SK-N-MC (cell line): ENCODE results near the gene COG5.

ENCODE experiments used
- EZH2 ChIP-seq: fragments of 200-600 bp; sonication (generic); IDR thresholded peaks from one replicate; pipeline ENCODE4 v1.6.1; 2017; ENCODE audit warnings: antibody characterized with exemption
- FOXP2 ChIP-seq: optimal IDR thresholded peaks from 2 replicates; pipeline ENCODE3; 2011; ENCODE audit warnings: mild to moderate bottlenecking, moderate library complexity; ENCODE audit not compliant: insufficient read depth; ENCODE audit errors: extremely low read length, control extremely low read depth
- POLR2AphosphoS5 ChIP-seq: IDR thresholded peaks from 2 replicates; pipeline ENCODE4 v1.6.1; 2012; ENCODE audit warnings: mild to moderate bottlenecking, low read depth, low read length, borderline replicate concordance

DNA sequence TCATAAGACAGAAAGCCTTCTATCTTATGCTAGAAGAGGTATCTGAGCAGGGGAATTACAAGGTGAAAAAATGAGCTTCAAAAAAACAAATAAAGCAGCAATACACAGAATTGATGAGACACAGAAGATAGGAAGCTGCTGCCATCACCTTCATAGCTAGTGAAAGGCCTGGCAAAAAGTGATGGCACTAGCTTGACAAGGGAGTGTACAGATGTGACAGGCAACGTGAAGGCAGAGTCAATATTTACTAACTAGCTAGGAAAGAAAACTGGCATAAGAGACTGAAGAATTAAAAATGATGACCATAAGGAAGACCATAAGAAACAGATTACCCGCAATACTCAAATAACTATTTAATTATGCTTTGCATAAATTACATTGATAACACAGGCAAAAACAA, 84.4 kb downstream of the COG5 start:
- TF ChIP-seq POLR2AphosphoS5 (no peak), EZH2 (no peak), FOXP2 (no peak)
